GM23248 (cell line): Measurements from ENCODE around the gene MAMDC2. TPM values are rescaled to one million over a fixed set of nuclear protein-coding genes. Genes with fewer than 3 reads are reported as not detected.

Experiments
- DNase-seq: peaks from one replicate; pipeline ENCODE4 v3.0.0-alpha.2; 2015
- H2AFZ ChIP-seq: fragments of 200-600 bp; sonication (generic); 2 replicates; pipeline ENCODE4 v1.6.1; 2016; ENCODE audit warnings: antibody characterized with exemption
- H3F3A ChIP-seq: fragments of 200-600 bp; sonication (generic); 2 replicates; pipeline ENCODE4 v1.6.1; 2016; ENCODE audit warnings: mild to moderate bottlenecking, antibody characterized with exemption, mixed run types; ENCODE audit not compliant: insufficient read depth
- H3K27ac ChIP-seq: fragments of 200-600 bp; sonication (generic); 2 replicates; pipeline ENCODE4 v1.5.1; 2016; ENCODE audit warnings: mild to moderate bottlenecking
- H3K27me3 ChIP-seq: fragments of 200-600 bp; sonication (generic); replicated peaks from 2 replicates; pipeline ENCODE4 v1.6.1; 2016; ENCODE audit warnings: mild to moderate bottlenecking; ENCODE audit not compliant: insufficient read depth
- H3K36me3 ChIP-seq: fragments of 200-600 bp; sonication (generic); 2 replicates; pipeline ENCODE4 v1.6.1; 2016; ENCODE audit warnings: low read depth, mild to moderate bottlenecking
- H3K4me1 ChIP-seq: fragments of 200-600 bp; sonication (generic); 2 replicates; pipeline ENCODE4 v1.6.1; 2016; ENCODE audit warnings: mild to moderate bottlenecking; ENCODE audit not compliant: insufficient read depth
- H3K4me2 ChIP-seq: fragments of 200-600 bp; sonication (generic); one replicate; pipeline ENCODE4 v1.6.1; 2016; ENCODE audit warnings: mild to moderate bottlenecking; ENCODE audit not compliant: unreplicated experiment
- H3K4me3 ChIP-seq: fragments of 200-600 bp; sonication (generic); 2 replicates; pipeline ENCODE4 v1.5.1; 2016; ENCODE audit warnings: mild to moderate bottlenecking
- H3K79me2 ChIP-seq: fragments of 200-600 bp; sonication (generic); 2 replicates; pipeline ENCODE4 v1.6.1; 2016; ENCODE audit warnings: mild to moderate bottlenecking; ENCODE audit not compliant: insufficient read depth
- H3K9ac ChIP-seq: fragments of 200-600 bp; sonication (generic); 2 replicates; pipeline ENCODE4 v1.6.1; 2016; ENCODE audit warnings: mild to moderate bottlenecking
- H3K9me2 ChIP-seq: fragments of 200-600 bp; sonication (generic); 2 replicates; pipeline ENCODE4 v1.6.1; 2016; ENCODE audit warnings: mixed run types, mild to moderate bottlenecking, moderate library complexity; ENCODE audit not compliant: insufficient read depth
- H3K9me3 ChIP-seq: fragments of 200-600 bp; sonication (generic); one replicate; pipeline ENCODE4 v1.6.1; 2017; ENCODE audit warnings: low read depth
- H4K20me1 ChIP-seq: fragments of 200-600 bp; sonication (generic); 2 replicates; pipeline ENCODE4 v1.6.0; 2016; ENCODE audit not compliant: insufficient read depth
- EZH2 ChIP-seq: fragments of 200-600 bp; sonication (generic); IDR thresholded peaks from 2 replicates; pipeline ENCODE4 v1.6.1; 2018; ENCODE audit warnings: antibody characterized with exemption, mild to moderate bottlenecking; ENCODE audit not compliant: insufficient read depth, poor library complexity, severe bottlenecking
- EZH2phosphoT487 ChIP-seq: fragments of 200-600 bp; sonication (generic); IDR thresholded peaks from 2 replicates; pipeline ENCODE4 v1.6.1; 2018; ENCODE audit warnings: antibody characterized with exemption, moderate library complexity, mild to moderate bottlenecking, low read depth; ENCODE audit not compliant: insufficient read depth
- WGBS, 2 experiments: methylation state at CpG; one replicate each; pipeline ENCODE4 v1.1.6; 2015 to 2017; ENCODE audit warnings: low lambda C conversion rate in 2 of 2, low coverage in 1 of 2; ENCODE audit errors: missing lambda C conversion rate in 2 of 2; 5-methylcytosine and 5-hydroxymethylcytosine counted together
- in situ Hi-C: fragments of 300-500 bp; cut with MboI; formaldehyde crosslinking; loops from 2 replicates; pipeline ENCODE4 v1.15.0; 2020
- polyA plus RNA-seq: library from polyadenylated mRNA; unstranded; fragments of >200 nt; fragmentation: Nextera tagmentation; extraction: Ambion mirVana; gene quantifications from 2 replicates; pipeline ENCODE4 v1.2.1, GENCODE V29; 2016
- total RNA-seq: library from RNA; depleted of rRNA; stranded (reverse); fragments of >200 nt; shearing (Covaris generic); gene quantifications from 2 replicates; pipeline ENCODE4 v1.2.3, GENCODE V29; 2014

MAMDC2 gene
- total and polyA plus RNA-seq, 2 experiments from 2014 or later, result 0.45 TPM; not detected in 1

DNA sequence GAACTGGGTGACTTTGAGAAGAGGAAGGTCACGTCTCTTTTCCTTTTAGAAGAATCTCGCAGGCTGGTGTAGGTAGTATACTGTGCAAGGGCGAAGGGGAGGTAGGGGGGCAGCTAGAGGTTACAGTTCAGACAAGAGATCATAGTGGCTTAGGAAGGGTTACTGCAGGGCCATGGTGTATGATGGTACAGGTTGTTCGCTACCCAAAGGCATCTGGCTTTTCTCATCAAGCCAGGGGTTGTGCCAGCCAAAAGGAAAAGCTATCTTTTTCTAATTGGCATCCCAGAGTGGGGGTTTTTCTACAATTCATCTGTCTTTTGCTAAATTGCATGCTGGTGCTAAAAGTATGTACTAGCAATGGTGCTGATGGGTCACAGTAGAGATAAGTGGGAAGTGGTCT lies 22.8 kb downstream of the MAMDC2 start:
- TF ChIP-seq EZH2, result no peak
- no peak for TF ChIP-seq EZH2phosphoT487
- H3K36me3 ChIP-seq, result no peaks in the 10 kb centered on the region
- peaks cover 7% of the 10 kb centered on the region; the same call in 1 of the 2 replicates for H3K27me3 ChIP-seq
- WGBS, 2 experiments, result 66 to 81% methylated on average over 4 of the region's 4 CpGs
- no peaks in the 10 kb centered on the region for H3F3A ChIP-seq
- no peak overlapping the region for H3K27ac ChIP-seq
- DNase-seq, result no peak
- H3K4me2 ChIP-seq, result no peak overlapping the region
- H3K79me2 ChIP-seq, result no peaks in the 10 kb centered on the region
- H4K20me1 ChIP-seq, result no peaks in the 10 kb centered on the region
- 0 out of 2 replicates have a peak, but pooled peaks cover 4% of the 10 kb centered on the region for H3K4me1 ChIP-seq
- H2AFZ ChIP-seq, result no peak overlapping the region
- H3K9me2 ChIP-seq, result no peaks in the 10 kb centered on the region
- no peak overlapping the region for H3K9ac ChIP-seq
- H3K4me3 ChIP-seq, result no peak overlapping the region
- no peaks in the 10 kb centered on the region for H3K9me3 ChIP-seq
- in situ Hi-C loops, result no loop called here

DNA sequence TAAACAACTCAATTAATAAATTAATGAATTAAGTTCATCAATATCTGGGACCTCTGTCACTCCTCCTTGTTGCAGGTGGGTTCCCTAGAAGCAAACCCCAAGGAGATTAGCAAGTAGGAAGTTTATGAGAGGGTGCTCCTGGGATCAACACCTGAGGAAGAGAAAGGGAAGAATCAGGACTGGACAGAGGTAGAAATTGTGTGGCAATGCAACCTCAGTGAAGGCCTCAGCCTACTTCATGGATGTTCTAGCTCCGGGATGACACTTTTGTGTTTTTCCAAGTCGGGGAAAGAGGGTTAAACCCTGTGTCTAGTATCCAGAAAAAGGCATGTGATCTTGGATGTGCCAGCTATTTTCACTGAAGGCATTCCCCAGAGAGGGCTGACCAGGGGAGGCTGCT lies 23.2 kb downstream of the MAMDC2 start:
- no peak overlapping the region for H2AFZ ChIP-seq
- no peaks in the 10 kb centered on the region for H3K9me3 ChIP-seq
- WGBS, 2 experiments, result 51 to 61% methylated on average over 2 of the region's 2 CpGs
- no peak for DNase-seq
- H3K4me1 ChIP-seq, result no peaks in the 10 kb centered on the region
- H3K27ac ChIP-seq, result no peak overlapping the region
- no peaks in the 10 kb centered on the region for H4K20me1 ChIP-seq
- in situ Hi-C loops, result no loop called here
- H3K27me3 ChIP-seq, result peaks cover 10% of the 10 kb centered on the region; the same call in 1 of the 2 replicates
- TF ChIP-seq EZH2phosphoT487 (no peak), EZH2 (no peak)
- no peak overlapping the region for H3K4me2 ChIP-seq
- H3K9me2 ChIP-seq, result no peaks in the 10 kb centered on the region
- H3K9ac ChIP-seq, result no peak overlapping the region
- H3K4me3 ChIP-seq, result no peak overlapping the region
- H3K36me3 ChIP-seq, result no peaks in the 10 kb centered on the region
- H3F3A ChIP-seq, result no peaks in the 10 kb centered on the region
- no peaks in the 10 kb centered on the region for H3K79me2 ChIP-seq

DNA sequence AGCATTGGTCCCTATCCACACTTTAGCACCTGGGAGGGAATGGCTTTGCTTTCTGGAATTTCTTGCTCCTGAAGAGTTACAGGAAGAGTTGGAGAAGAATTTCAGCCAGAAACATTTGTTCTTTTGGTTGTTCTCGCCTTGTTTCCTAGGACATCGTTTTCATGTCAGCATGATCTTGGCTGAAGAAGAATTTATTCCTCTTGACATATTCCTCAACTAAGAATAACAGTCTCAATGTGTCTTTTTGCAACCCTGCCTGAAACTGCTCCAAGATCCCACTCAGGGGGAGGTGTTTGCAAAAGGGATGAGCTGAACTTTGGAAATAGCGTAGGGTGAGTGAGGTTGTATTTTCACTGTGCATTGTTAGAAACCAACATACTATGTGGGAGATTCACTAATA lies 26.1 kb downstream of the MAMDC2 start:
- no peaks in the 10 kb centered on the region for H3K9me2 ChIP-seq
- H3K4me1 ChIP-seq, result no peaks in the 10 kb centered on the region
- H3K9me3 ChIP-seq, result no peaks in the 10 kb centered on the region
- no peak overlapping the region for H3K27ac ChIP-seq
- in situ Hi-C loops, result no loop called here
- H2AFZ ChIP-seq, result no peak overlapping the region
- no peak for TF ChIP-seq EZH2
- TF ChIP-seq EZH2phosphoT487, result no peak
- H3K36me3 ChIP-seq, result no peaks in the 10 kb centered on the region
- no peak overlapping the region for H3K9ac ChIP-seq
- H3K79me2 ChIP-seq, result no peaks in the 10 kb centered on the region
- no peaks in the 10 kb centered on the region for H3F3A ChIP-seq
- 13 to 20% methylated on average over 3 of the region's 3 CpGs for WGBS, 2 experiments
- H3K4me2 ChIP-seq, result no peak overlapping the region
- peaks cover 24% of the 10 kb centered on the region for H3K27me3 ChIP-seq
- DNase-seq, result no peak
- no peak overlapping the region for H3K4me3 ChIP-seq
- no peaks in the 10 kb centered on the region for H4K20me1 ChIP-seq

DNA sequence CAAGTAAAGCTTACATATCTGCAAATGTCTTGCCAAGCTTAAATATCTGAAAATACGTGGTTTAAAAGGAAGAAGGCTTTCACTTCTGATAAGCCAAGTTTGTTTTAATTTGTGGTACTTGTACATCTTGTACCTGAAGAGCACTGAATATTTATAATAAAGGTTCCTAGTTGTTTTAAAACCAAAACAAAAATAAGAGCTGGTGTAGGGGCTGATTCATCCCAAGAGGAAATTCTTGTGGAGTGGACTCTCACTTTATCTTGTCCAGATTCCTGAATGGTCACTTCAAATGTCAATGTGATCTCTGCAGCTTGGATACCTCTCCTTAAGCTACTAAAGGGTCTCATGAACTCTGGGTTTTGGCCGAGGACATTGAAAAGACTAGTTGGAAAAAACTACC lies 29.5 kb downstream of the MAMDC2 start:
- 46 to 50% methylated on average over 2 of the region's 2 CpGs for WGBS, 2 experiments
- in situ Hi-C loops, result no loop called here
- no peaks in the 10 kb centered on the region for H3F3A ChIP-seq
- no peaks in the 10 kb centered on the region for H3K4me1 ChIP-seq
- H3K9me3 ChIP-seq, result no peaks in the 10 kb centered on the region
- TF ChIP-seq EZH2phosphoT487, result no peak
- no peak for TF ChIP-seq EZH2
- no peak overlapping the region for H3K9ac ChIP-seq
- H4K20me1 ChIP-seq, result no peaks in the 10 kb centered on the region
- H3K4me3 ChIP-seq, result no peak overlapping the region
- no peaks in the 10 kb centered on the region for H3K79me2 ChIP-seq
- no peak overlapping the region for H3K27ac ChIP-seq
- peaks cover 51% of the 10 kb centered on the region for H3K27me3 ChIP-seq
- DNase-seq, result no peak
- H3K4me2 ChIP-seq, result no peak overlapping the region
- no peaks in the 10 kb centered on the region for H3K36me3 ChIP-seq
- H2AFZ ChIP-seq, result no peak overlapping the region
- no peaks in the 10 kb centered on the region for H3K9me2 ChIP-seq

DNA sequence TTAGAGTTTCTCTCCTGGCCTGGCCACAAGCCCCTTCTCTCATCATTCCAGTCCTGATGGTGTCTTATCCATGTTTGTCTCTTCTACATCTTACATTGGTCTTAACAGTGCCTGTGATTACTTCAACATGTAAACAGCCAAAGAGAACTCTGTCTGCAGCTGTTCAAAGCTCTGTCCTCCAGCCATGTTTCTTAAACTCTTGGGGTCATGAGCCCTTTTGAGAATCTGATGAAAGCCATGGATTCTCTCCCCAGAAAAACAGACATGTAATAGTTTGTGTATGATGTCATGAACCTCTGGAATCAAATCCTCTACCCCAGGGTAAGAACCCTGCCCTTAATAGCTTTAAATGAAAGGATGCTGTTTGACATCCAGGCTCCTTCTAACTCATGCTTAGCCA lies 30.1 kb downstream of the MAMDC2 start:
- Histone ChIP-seq H2AFZ (no peak overlapping the region), H4K20me1 (no peaks in the 10 kb centered on the region), H3K27me3 (peaks cover 54% of the 10 kb centered on the region), H3K9ac (no peak overlapping the region), H3K27ac (no peak overlapping the region), H3K9me3 (no peaks in the 10 kb centered on the region), H3K79me2 (no peaks in the 10 kb centered on the region), H3K4me3 (no peak overlapping the region), H3K9me2 (no peaks in the 10 kb centered on the region), H3K4me1 (no peaks in the 10 kb centered on the region), H3F3A (no peaks in the 10 kb centered on the region), H3K4me2 (no peak overlapping the region), H3K36me3 (no peaks in the 10 kb centered on the region)
- no peak for TF ChIP-seq EZH2
- no peak for TF ChIP-seq EZH2phosphoT487
- in situ Hi-C loops, result no loop called here
- DNase-seq, result no peak
